Activated T-helper 1 cell treated with anti-CD3 and anti-CD28 coated beads, Interleukin-12 subunit alpha, Interleukin-12 subunit beta, Interleukin-2, Interleukin-4 antibody, amounts not matched to agents 30 ng/mL and 10 ng/mL and 1 ng/mL, durations not matched to agents 14 hours and 24 hours and 36 hours (primary cell): Measurements from ENCODE around the gene GPNMB. TPM values are rescaled to one million over a fixed set of nuclear protein-coding genes. Genes with fewer than 3 reads are reported as not detected.

Experiments used
- DNase-seq: peaks from one replicate; pipeline ENCODE4 v3.0.0; 2021; ENCODE audit warnings: low spot score
- H3K27ac Mint-ChIP-seq: one replicate; pipeline ENCODE4 v1.8.0; 2021; ENCODE audit warnings: mild to moderate bottlenecking, mixed read lengths
- H3K27me3 Mint-ChIP-seq: one replicate; pipeline ENCODE4 v1.8.0; 2022; ENCODE audit warnings: mild to moderate bottlenecking, moderate library complexity, mixed read lengths; ENCODE audit not compliant: insufficient read depth
- H3K36me3 Mint-ChIP-seq: one replicate; pipeline ENCODE4 v1.8.0; 2021; ENCODE audit warnings: low read depth, mixed read lengths
- H3K4me1 Mint-ChIP-seq: one replicate; pipeline ENCODE4 v1.8.0; 2021; ENCODE audit warnings: low read depth, mixed read lengths
- H3K4me3 Mint-ChIP-seq: one replicate; pipeline ENCODE4 v1.8.0; 2021; ENCODE audit warnings: mild to moderate bottlenecking, moderate library complexity, mixed read lengths
- H3K9me3 Mint-ChIP-seq: one replicate; pipeline ENCODE4 v1.8.0; 2021; ENCODE audit warnings: mixed read lengths
- intact Hi-C: fragments of 100-400 bp; cut with micrococcal nuclease; formaldehyde crosslinking; loops from one replicate; pipeline ENCODE4 v1.15.1; 2024
- total RNA-seq: library from RNA; stranded (reverse); gene quantifications from 2 replicates; pipeline ENCODE4 v1.2.3, GENCODE V29; 2022

GPNMB gene
- total RNA-seq, 1 donor from 2014 or later: 1.2 TPM

- Mint-ChIP-seq H3K9me3 (no peaks in the 10 kb centered on the region), H3K27me3 (peaks cover 9% of the 10 kb centered on the region), H3K27ac (no peak overlapping the region), H3K4me3 (no peak overlapping the region), H3K36me3 (no peaks in the 10 kb centered on the region), H3K4me1 (peaks cover 4% of the 10 kb centered on the region)
- intact Hi-C loops: no loop called here
- no peak for DNase-seq
Measured at GRCh38 chr7:23264916-23265458, 18.4 kb downstream of the GPNMB start.

GRCh38 chr7:23266918-23267317, 20.3 kb downstream of the GPNMB start:
- H3K9me3 Mint-ChIP-seq: no peaks in the 10 kb centered on the region
- H3K4me1 Mint-ChIP-seq: peaks cover 4% of the 10 kb centered on the region
- H3K4me3 Mint-ChIP-seq: no peak overlapping the region
- peaks cover 8% of the 10 kb centered on the region for H3K27me3 Mint-ChIP-seq
- no peak for DNase-seq
- intact Hi-C loops: no loop called here
- H3K36me3 Mint-ChIP-seq: no peaks in the 10 kb centered on the region
- no peak overlapping the region for H3K27ac Mint-ChIP-seq

GRCh38 chr7:23267357-23267756, 20.8 kb downstream of the GPNMB start:
- Mint-ChIP-seq H3K27ac (no peak overlapping the region), H3K4me3 (no peak overlapping the region), H3K36me3 (no peaks in the 10 kb centered on the region), H3K27me3 (peaks cover 8% of the 10 kb centered on the region), H3K4me1 (peaks cover 6% of the 10 kb centered on the region), H3K9me3 (no peaks in the 10 kb centered on the region)
- no peak for DNase-seq
- intact Hi-C loops: no loop called here

GRCh38 chr7:23268167-23268566, 21.6 kb downstream of the GPNMB start:
- H3K27ac Mint-ChIP-seq: no peak overlapping the region

GRCh38 chr7:23268746-23269145, 22.2 kb downstream of the GPNMB start:
- intact Hi-C loops: no loop called here
- H3K27me3 Mint-ChIP-seq: peaks cover 8% of the 10 kb centered on the region
- H3K36me3 Mint-ChIP-seq: no peaks in the 10 kb centered on the region
- H3K4me1 Mint-ChIP-seq: peaks cover 19% of the 10 kb centered on the region
- no peaks in the 10 kb centered on the region for H3K9me3 Mint-ChIP-seq
- no peak for DNase-seq
- H3K27ac Mint-ChIP-seq: no peak overlapping the region
- no peak overlapping the region for H3K4me3 Mint-ChIP-seq

More at GRCh38 chr7:23268167-23268566, 21.6 kb downstream of the GPNMB start:
- Mint-ChIP-seq H3K27me3 (peaks cover 8% of the 10 kb centered on the region), H3K4me1 (peaks cover 14% of the 10 kb centered on the region), H3K4me3 (no peak overlapping the region), H3K9me3 (no peaks in the 10 kb centered on the region), H3K36me3 (no peaks in the 10 kb centered on the region)
- no peak for DNase-seq
- intact Hi-C loops: no loop called here

GRCh38 chr7:23272275-23272674, 25.7 kb downstream of the GPNMB start:
- Mint-ChIP-seq H3K27ac (no peak overlapping the region), H3K4me1 (peaks cover 20% of the 10 kb centered on the region), H3K9me3 (no peaks in the 10 kb centered on the region), H3K36me3 (no peaks in the 10 kb centered on the region), H3K4me3 (no peak overlapping the region), H3K27me3 (peaks cover 8% of the 10 kb centered on the region)
- intact Hi-C loops: loop anchor here (2.0 kb wide), 2 partner anchors 89 to 251 kb away; partner anchors contain the start of gene NUP42
- no peak for DNase-seq

- Mint-ChIP-seq H3K4me3 (peak overlapping the region; percentile 72), H3K36me3 (no peaks in the 10 kb centered on the region), H3K4me1 (peaks cover 24% of the 10 kb centered on the region), H3K27me3 (peaks cover 4% of the 10 kb centered on the region), H3K27ac (peak overlapping the region; percentile 5), H3K9me3 (no peaks in the 10 kb centered on the region)
- peak; percentile 80 for DNase-seq
- intact Hi-C loops: loop anchor here (1.0 to 2.0 kb wide), 9 partner anchors 26 to 439 kb away; partner anchors contain the start of genes MALSU1 and NUP42
Measured at GRCh38 chr7:23273141-23273599, 26.6 kb downstream of the GPNMB start.

GRCh38 chr7:23275912-23276311, 29.3 kb downstream of the GPNMB start:
- Mint-ChIP-seq H3K4me3 (no peak overlapping the region), H3K27ac (no peak overlapping the region), H3K4me1 (peaks cover 24% of the 10 kb centered on the region), H3K9me3 (no peaks in the 10 kb centered on the region), H3K36me3 (no peaks in the 10 kb centered on the region), H3K27me3 (no peaks in the 10 kb centered on the region)
- intact Hi-C loops: loop anchor here (2.0 kb wide), 1 partner anchor 255 kb away; the partner anchor contains the start of gene TRA2A
- no peak for DNase-seq

GRCh38 chr7:23276376-23276775, 29.8 kb downstream of the GPNMB start:
- H3K9me3 Mint-ChIP-seq: no peaks in the 10 kb centered on the region
- H3K4me1 Mint-ChIP-seq: peaks cover 24% of the 10 kb centered on the region
- H3K27me3 Mint-ChIP-seq: no peaks in the 10 kb centered on the region
- H3K4me3 Mint-ChIP-seq: no peak overlapping the region
- intact Hi-C loops: loop anchor here (2.0 kb wide), 1 partner anchor 254 kb away; the partner anchor contains the start of gene TRA2A
- H3K27ac Mint-ChIP-seq: no peak overlapping the region
- H3K36me3 Mint-ChIP-seq: no peaks in the 10 kb centered on the region
- DNase-seq: no peak

GRCh38 chr7:23276947-23277346, 30.4 kb downstream of the GPNMB start:
- Mint-ChIP-seq H3K9me3 (no peaks in the 10 kb centered on the region), H3K4me3 (no peak overlapping the region), H3K4me1 (peaks cover 24% of the 10 kb centered on the region), H3K36me3 (no peaks in the 10 kb centered on the region), H3K27ac (no peak overlapping the region), H3K27me3 (no peaks in the 10 kb centered on the region)
- intact Hi-C loops: loop anchor here (1.0 to 2.0 kb wide), 5 partner anchors 22 to 254 kb away; partner anchors contain the start of genes MALSU1 and TRA2A
- DNase-seq: no peak

GRCh38 chr7:23277359-23277989, 30.9 kb downstream of the GPNMB start:
- peaks cover 21% of the 10 kb centered on the region for H3K4me1 Mint-ChIP-seq
- no peaks in the 10 kb centered on the region for H3K36me3 Mint-ChIP-seq

GRCh38 chr7:23279819-23280525, 33.4 kb downstream of the GPNMB start:
- intact Hi-C loops: no loop called here
- no peak for DNase-seq
- H3K9me3 Mint-ChIP-seq: no peaks in the 10 kb centered on the region
- no peaks in the 10 kb centered on the region for H3K27me3 Mint-ChIP-seq
- H3K27ac Mint-ChIP-seq: no peak overlapping the region
- H3K4me3 Mint-ChIP-seq: no peak overlapping the region
- peaks cover 8% of the 10 kb centered on the region for H3K4me1 Mint-ChIP-seq
- H3K36me3 Mint-ChIP-seq: no peaks in the 10 kb centered on the region

More at GRCh38 chr7:23277359-23277989, 30.9 kb downstream of the GPNMB start:
- H3K27me3 Mint-ChIP-seq: no peaks in the 10 kb centered on the region
- no peak overlapping the region for H3K27ac Mint-ChIP-seq
- no peaks in the 10 kb centered on the region for H3K9me3 Mint-ChIP-seq
- no peak overlapping the region for H3K4me3 Mint-ChIP-seq
- intact Hi-C loops: loop anchor here (1.0 to 2.0 kb wide), 5 partner anchors 22 to 253 kb away; partner anchors contain the start of genes MALSU1 and TRA2A
- DNase-seq: peak; percentile 24

GRCh38 chr7:23283086-23283485, 36.5 kb downstream of the GPNMB start:
- no peaks in the 10 kb centered on the region for H3K9me3 Mint-ChIP-seq
- no peaks in the 10 kb centered on the region for H3K36me3 Mint-ChIP-seq
- peaks cover 7% of the 10 kb centered on the region for H3K4me1 Mint-ChIP-seq
- H3K27me3 Mint-ChIP-seq: no peaks in the 10 kb centered on the region
- intact Hi-C loops: no loop called here
- H3K4me3 Mint-ChIP-seq: no peak overlapping the region
- no peak for DNase-seq
- H3K27ac Mint-ChIP-seq: no peak overlapping the region
